ENCODE data around the gene RASL10A. TPM values are rescaled to one million over a fixed set of nuclear protein-coding genes. Genes with fewer than 3 reads are reported as not detected.

The RASL10A gene
- total RNA-seq, 4 donors from 2014 or later: 0.13 to 1.2 TPM; not detected in 2

DNA sequence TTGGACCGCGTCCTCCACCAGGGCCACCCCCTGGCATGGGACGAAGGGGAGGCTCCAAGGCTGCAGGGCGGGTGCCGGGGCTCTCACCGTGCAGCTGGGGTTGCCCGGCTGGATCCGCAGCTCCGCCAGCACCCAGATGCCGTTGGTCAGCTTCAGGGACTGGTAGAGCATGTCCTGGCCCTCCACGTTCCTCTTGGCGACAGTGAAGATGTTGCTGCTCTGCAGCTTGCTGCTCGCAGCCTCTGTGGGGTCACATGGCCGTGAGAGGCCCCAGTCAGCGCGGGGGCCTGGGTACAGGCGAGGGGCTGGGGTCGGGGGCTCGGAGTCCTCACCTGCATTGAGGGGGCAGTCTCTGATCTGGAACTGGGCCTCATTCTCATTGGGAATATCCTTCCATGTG is 14.8 kb upstream of the RASL10A start:
- intact Hi-C loops (cut with DNase I; ENCODE audit: low total_unique reads): no loop called here
- H3K9me3 ChIP-seq: no peaks in the 10 kb centered on the region
- no peaks in the 10 kb centered on the region for H3K27me3 ChIP-seq
- peaks cover 0 to 24% of the 10 kb centered on the region in 2 donors for H3K36me3 ChIP-seq
- TF ChIP-seq POLR2A (IDR thresholded peaks at IDR 0.05): no peak
- TF ChIP-seq, protein P1, sequence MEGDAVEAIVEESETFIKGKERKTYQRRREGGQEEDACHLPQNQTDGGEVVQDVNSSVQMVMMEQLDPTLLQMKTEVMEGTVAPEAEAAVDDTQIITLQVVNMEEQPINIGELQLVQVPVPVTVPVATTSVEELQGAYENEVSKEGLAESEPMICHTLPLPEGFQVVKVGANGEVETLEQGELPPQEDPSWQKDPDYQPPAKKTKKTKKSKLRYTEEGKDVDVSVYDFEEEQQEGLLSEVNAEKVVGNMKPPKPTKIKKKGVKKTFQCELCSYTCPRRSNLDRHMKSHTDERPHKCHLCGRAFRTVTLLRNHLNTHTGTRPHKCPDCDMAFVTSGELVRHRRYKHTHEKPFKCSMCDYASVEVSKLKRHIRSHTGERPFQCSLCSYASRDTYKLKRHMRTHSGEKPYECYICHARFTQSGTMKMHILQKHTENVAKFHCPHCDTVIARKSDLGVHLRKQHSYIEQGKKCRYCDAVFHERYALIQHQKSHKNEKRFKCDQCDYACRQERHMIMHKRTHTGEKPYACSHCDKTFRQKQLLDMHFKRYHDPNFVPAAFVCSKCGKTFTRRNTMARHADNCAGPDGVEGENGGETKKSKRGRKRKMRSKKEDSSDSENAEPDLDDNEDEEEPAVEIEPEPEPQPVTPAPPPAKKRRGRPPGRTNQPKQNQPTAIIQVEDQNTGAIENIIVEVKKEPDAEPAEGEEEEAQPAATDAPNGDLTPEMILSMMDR (IDR thresholded peaks at IDR 0.05 in 4 of 5, conservative IDR thresholded peaks at IDR 0.05 in 1 of 5): no peak
- DNase-seq (peak in 1 of 2 donors; percentile 10), ATAC-seq (no peak)
- H3K4me3 ChIP-seq: no peak overlapping the region
- in situ Hi-C loops (cut with MboI; ENCODE audit: low sequenced_read_pairs in 4 of 4): no loop called here
- peaks cover 41% of the 10 kb centered on the region in 2 donors for H3K4me1 ChIP-seq
- peak overlapping the region; percentile 74 to 84 (median 81) for H3K27ac ChIP-seq

DNA sequence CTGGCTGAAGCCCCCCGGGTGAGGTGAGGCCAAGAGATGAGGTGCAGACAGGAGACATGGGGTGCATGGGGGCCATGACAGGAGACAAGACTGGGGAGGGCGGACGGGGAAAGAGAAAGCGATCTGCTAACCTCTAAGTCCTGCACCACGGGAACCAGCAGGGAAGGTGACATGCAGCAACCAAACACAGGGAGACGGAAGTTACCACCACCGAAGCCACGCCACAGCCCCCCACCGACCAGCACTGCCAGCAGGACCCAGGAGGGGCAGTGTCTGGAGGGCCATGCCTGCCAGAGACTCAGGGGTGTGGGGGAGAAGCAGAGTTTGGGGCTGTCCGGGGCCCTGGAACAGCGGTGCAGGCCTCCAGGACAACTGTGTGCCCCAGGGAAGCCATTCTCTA is 14.1 kb upstream of the RASL10A start:
- TF ChIP-seq POLR2A (IDR thresholded peaks at IDR 0.05): no peak
- TF ChIP-seq, protein P1 (IDR thresholded peaks at IDR 0.05 in 4 of 5, conservative IDR thresholded peaks at IDR 0.05 in 1 of 5): peak in 1 of 5 experiments; percentile 11
- H3K36me3 ChIP-seq: peaks cover 0 to 23% of the 10 kb centered on the region in 2 donors

GRCh38 chr22:29328566-29329500 is 13.3 kb upstream of the RASL10A start:
- in situ Hi-C loops (cut with MboI; ENCODE audit: low sequenced_read_pairs in 4 of 4): no loop called here
- no peaks in the 10 kb centered on the region for H3K9me3 ChIP-seq
- H3K27me3 ChIP-seq: no peaks in the 10 kb centered on the region
- H3K27ac ChIP-seq: peak overlapping the region; percentile 74 to 84 (median 81)
- ATAC-seq (peak; percentile 79 to 85), DNase-seq (peak; percentile 76 to 90)
- TF ChIP-seq POLR2A (IDR thresholded peaks at IDR 0.05): peak in 1 of 2 donors; percentile 30
- TF ChIP-seq, protein P1 (IDR thresholded peaks at IDR 0.05 in 4 of 5, conservative IDR thresholded peaks at IDR 0.05 in 1 of 5): peak in 1 of 5 experiments; percentile 25
- intact Hi-C loops (cut with DNase I; ENCODE audit: low total_unique reads): loop anchor here (1.0 to 2.0 kb wide), 2 partner anchors 16 to 23 kb away; partner anchors contain the start of gene GAS2L1
- H3K4me1 ChIP-seq: peaks cover 38 to 41% of the 10 kb centered on the region in 2 donors
- H3K36me3 ChIP-seq: peaks cover 0 to 16% of the 10 kb centered on the region in 2 donors
- H3K4me3 ChIP-seq: no peak overlapping the region

More for the DNA sequence above, 14.1 kb upstream of the RASL10A start:
- Histone ChIP-seq H3K4me3 (no peak overlapping the region), H3K4me1 (peaks cover 38 to 41% of the 10 kb centered on the region in 2 donors), H3K27ac (peak overlapping the region; percentile 74 to 84 (median 81)), H3K9me3 (no peaks in the 10 kb centered on the region), H3K27me3 (no peaks in the 10 kb centered on the region)
- ATAC-seq (peak; percentile 5 to 18), DNase-seq (peak in 1 of 2 donors; percentile 29)
- intact Hi-C loops (cut with DNase I; ENCODE audit: low total_unique reads): loop anchor here (1.0 to 2.0 kb wide), 2 partner anchors 15 to 23 kb away; partner anchors contain the start of gene GAS2L1
- in situ Hi-C loops (cut with MboI; ENCODE audit: low sequenced_read_pairs in 4 of 4): no loop called here

- H3K4me1 ChIP-seq: peaks cover 38 to 41% of the 10 kb centered on the region in 2 donors
- no peak overlapping the region for H3K4me3 ChIP-seq
- TF ChIP-seq, protein P1 (IDR thresholded peaks at IDR 0.05 in 4 of 5, conservative IDR thresholded peaks at IDR 0.05 in 1 of 5): peak in 2 of 5 experiments; percentile 33 to 43
- TF ChIP-seq POLR2A (IDR thresholded peaks at IDR 0.05): no peak
- peaks cover 0 to 9% of the 10 kb centered on the region in 2 donors for H3K36me3 ChIP-seq
- ATAC-seq: no peak
- no peaks in the 10 kb centered on the region for H3K9me3 ChIP-seq
- in situ Hi-C loops (cut with MboI; ENCODE audit: low sequenced_read_pairs in 4 of 4) (no loop called here), intact Hi-C loops (cut with DNase I; ENCODE audit: low total_unique reads) (loop anchor here (2.0 kb wide), 1 partner anchor 17 kb away; no protein-coding TSS in a partner anchor)
- H3K27ac ChIP-seq: peak overlapping the region; percentile 64 to 84 (median 81)
- no peaks in the 10 kb centered on the region for H3K27me3 ChIP-seq
- peak in 1 of 2 donors; percentile 13 for DNase-seq
Observed at GRCh38 chr22:29328055-29328454, 12.6 kb upstream of the RASL10A start.

All from gastrocnemius medialis (tissue), 4 donors.